Inferior parietal cortex (tissue), 1 donor: ENCODE data around the gene NADK2.
A peak's percentile ranks its signal among the peaks of the same experiment; 100 is the strongest.
"Not testable (repeated sequence)": the region's sequence is repeated elsewhere in the genome, so short reads cannot be mapped to it uniquely, and the experiment has no call there.

ENCODE experiments used
- DNase-seq: peaks from one replicate; pipeline ENCODE4 v3.0.0-alpha.2; 2016; ENCODE audit errors: extremely low spot score

The NADK2 gene

DNA sequence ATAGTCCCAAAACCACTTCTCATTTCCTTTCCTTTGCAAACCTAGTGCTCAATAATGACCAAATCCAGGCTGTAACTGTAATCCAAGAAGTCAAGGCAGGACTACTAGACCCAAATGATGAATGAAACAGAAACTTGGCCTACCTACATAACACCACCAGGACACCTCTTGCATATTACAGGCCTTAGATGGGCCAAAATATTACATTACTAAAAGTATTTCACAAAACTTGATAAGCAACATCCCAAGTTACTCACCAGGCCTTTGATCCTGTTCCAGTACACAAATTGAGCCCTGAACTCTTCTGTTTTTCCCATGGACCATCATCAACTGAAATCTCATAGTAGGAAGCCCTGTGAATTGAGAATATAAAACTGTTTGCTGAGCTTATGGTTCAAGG, 34.8 kb downstream of the NADK2 start:
- DNase-seq: no peak

DNA sequence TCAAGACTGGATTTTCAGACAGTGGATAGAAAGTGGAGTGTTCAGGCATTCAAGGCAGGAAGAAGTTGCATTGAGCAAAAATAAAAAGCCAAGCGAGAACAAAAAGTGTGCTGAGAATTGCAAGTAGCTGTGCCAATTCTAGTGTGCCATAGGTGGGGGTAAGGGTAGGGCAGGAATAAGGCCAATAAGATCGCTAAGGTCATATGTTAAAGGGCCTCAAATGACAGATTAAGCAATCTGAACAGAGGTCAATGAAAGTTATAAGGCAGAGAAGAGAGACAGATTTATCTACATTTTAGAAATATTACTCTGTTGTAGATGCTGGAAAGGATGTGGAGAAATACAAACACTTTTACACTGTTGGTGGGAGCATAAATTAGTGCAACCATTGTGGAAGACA, 36.4 kb downstream of the NADK2 start:
- no peak for DNase-seq

- DNase-seq: no peak
These were observed 39.2 kb downstream of the NADK2 start for GRCh38 chr5:36202521-36202961.

- no peak for DNase-seq
These were observed 41.2 kb downstream of the NADK2 start for GRCh38 chr5:36200513-36200912.

DNA sequence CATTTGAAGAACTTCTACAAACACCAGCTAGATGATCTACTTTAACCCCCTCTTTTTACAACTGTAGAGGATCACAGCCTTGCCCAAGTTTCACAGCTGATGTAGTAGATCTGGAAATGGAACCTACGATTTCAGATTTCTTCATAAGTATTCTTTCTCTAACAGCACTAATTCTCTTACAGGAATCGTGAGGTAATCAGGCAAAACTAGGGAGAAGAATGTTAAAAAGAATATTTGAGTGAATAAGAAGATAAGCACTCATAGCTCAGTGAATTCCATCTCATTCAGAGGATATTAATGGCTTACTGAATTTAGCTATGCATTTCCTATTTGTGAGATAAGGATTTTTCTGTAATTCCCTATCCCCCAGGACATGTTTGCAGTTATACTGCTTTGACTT, 42.1 kb downstream of the NADK2 start:
- DNase-seq: no peak

GRCh38 chr5:36198783-36199182, 42.9 kb downstream of the NADK2 start:
- DNase-seq: not testable (repeated sequence)

DNA sequence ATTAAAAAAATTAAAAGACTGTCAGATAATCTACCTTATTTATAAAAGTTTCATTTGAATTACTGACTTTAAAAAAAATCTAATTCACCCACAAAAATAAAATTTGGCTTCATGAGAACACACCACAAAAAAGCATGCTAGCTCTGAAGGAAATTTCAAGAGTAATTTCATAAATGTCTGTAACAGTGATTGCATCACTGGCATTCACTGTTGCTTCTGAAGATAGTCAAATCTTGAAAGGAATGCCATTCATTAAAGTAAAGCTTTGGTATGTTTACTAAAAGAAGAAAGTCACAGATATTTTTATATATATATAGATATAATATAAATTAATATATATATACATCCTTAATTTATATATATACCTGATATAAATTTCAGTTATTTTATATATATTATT, 43.4 kb downstream of the NADK2 start:
- no peak for DNase-seq

- no peak for DNase-seq
These were observed 48.0 kb downstream of the NADK2 start for GRCh38 chr5:36193746-36194145.

GRCh38 chr5:36184408-36184807, 57.3 kb downstream of the NADK2 start:
- DNase-seq: not testable (repeated sequence)

GRCh38 chr5:36181774-36182173, 60.0 kb downstream of the NADK2 start:
- DNase-seq: peak; percentile 56

- DNase-seq: no peak
These were observed 61.0 kb downstream of the NADK2 start for GRCh38 chr5:36180556-36181350.

GRCh38 chr5:36179950-36180349, 61.8 kb downstream of the NADK2 start:
- peak; percentile 53 for DNase-seq

GRCh38 chr5:36178524-36178890, 63.2 kb downstream of the NADK2 start:
- no peak for DNase-seq

DNA sequence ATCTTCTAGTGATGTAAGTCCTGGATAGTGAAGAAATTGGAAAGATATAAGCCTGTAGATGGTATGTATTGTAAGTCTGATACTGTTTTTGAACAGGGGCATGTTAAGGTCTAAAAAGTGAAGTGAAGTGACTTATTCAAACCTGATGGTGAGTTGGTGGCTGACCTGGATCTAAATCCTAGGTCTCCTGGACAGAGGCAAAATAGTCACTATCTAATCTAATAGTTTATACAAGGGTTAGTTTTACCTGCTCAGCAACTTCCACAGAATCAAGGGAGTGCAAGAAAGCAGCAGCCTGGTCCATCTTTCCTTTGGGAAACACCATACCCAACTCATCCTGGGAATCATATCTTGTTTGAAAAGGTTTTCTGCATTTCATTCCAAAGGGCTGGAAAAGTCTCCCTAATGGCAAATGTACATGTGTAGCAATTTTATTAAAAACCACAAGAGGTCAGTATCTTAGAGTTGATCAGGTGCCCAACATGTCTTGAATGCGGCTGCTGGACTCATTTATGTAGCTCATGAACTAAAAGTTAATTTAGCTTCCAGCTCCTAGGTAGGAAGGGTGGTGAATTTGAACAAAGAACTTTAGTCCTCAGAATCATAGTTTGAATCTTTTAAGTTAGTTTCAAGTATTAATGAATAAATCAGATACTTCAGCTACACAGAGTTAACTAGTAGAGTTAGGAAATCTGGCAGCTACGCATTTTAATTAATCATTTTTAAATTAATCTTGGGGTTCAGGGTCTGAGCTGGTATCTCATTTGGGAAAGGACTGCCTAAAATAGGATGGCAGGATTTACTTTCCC, 63.8 kb downstream of the NADK2 start:
- DNase-seq: no peak

- no peak for DNase-seq
These were observed 64.6 kb downstream of the NADK2 start for GRCh38 chr5:36177154-36177553.

DNA sequence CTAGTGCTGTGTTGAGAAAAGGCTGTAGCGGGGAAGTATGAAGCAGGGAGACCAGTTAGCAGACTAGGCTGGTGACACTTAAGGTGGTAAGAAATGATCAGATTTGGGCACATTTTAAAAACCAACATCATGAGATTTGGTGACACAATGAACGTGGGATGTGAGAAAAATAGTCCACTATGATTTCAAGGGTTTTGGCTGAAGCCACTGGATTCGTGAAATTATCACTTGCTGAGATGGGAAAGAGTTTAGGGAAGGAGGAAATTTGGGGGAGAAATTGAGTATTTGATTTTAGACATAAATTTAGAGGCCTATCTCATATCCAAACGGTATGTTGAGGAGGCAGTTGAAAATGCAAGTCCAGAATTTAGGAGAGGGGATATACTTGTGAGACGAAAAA, 66.7 kb downstream of the NADK2 start:
- DNase-seq: peak; percentile 73

DNA sequence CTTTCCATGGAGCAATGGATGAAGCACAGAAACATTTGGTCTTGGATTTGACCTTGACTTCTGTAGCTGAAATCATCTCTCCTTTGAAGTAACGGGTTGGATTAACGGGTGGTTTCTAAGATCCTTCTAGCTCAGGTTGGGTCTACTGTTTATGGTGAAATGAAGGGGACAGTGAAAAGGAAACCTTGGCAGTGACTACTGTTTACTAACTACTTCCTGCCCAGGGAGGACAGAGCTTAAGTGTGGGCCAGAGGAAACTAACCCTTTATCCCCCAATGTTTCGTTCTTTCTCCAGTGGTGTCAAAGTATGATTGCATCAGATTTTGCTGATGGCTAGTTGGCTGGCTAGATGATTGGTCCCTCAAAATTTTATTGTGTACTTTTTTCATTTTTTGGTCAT, 67.6 kb downstream of the NADK2 start:
- no peak for DNase-seq

DNA sequence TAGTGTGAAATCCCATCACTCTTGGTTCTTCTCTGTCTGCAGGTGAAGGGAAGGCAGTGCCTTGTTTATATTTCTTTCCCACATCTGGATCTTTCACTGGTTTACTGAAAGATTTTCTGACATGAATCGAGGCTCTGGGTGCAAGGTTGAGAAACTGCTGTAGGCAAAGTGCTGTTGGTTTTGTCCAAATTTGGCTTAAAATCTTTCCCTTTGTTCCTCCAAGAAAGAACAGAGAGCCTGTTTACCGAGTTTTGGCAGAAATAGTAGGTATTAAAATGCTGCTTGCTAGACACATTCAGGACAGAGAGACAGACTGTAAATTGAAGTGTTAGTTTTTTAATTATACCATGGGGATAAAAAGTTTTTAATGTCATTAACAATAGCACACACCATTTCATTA, 68.3 kb downstream of the NADK2 start:
- no peak for DNase-seq

GRCh38 chr5:36172599-36172998, 69.1 kb downstream of the NADK2 start:
- DNase-seq: no peak

GRCh38 chr5:36170832-36171424, 70.8 kb downstream of the NADK2 start:
- no peak for DNase-seq

- DNase-seq: no peak
These were observed 73.0 kb downstream of the NADK2 start for GRCh38 chr5:36168737-36169136.

- no peak for DNase-seq
These were observed 77.3 kb downstream of the NADK2 start for GRCh38 chr5:36164461-36164860.
